SK-N-SH treated with all-trans-retinoic acid at 6 μM for 48 hours (cell line): Measurements from ENCODE around the gene PSMB1.

ENCODE experiments used
- ISL1 ChIP-seq: fragments of 250-450 bp; sonication (Bioruptor Pico); IDR thresholded peaks from 2 replicates; pipeline ENCODE4 v2.1.2; 2022; ENCODE audit warnings: mild to moderate bottlenecking, moderate library complexity
- PATZ1 ChIP-seq: fragments of 250-450 bp; sonication (Bioruptor Pico); IDR thresholded peaks from 2 replicates; pipeline ENCODE4 v1.8.0; 2020; ENCODE audit warnings: mild to moderate bottlenecking, moderate library complexity, borderline replicate concordance
- RARB ChIP-seq: fragments of 250-450 bp; sonication (Bioruptor Pico); IDR thresholded peaks from 2 replicates; pipeline ENCODE4 v1.8.0; 2021; ENCODE audit warnings: mild to moderate bottlenecking, moderate library complexity
- ZNF565 ChIP-seq: fragments of 450-650 bp; formaldehyde crosslinking; conservative IDR thresholded peaks from 2 replicates; pipeline ENCODE4 v1.5.0; 2020; ENCODE audit warnings: low read depth, mild to moderate bottlenecking, moderate library complexity

DNA sequence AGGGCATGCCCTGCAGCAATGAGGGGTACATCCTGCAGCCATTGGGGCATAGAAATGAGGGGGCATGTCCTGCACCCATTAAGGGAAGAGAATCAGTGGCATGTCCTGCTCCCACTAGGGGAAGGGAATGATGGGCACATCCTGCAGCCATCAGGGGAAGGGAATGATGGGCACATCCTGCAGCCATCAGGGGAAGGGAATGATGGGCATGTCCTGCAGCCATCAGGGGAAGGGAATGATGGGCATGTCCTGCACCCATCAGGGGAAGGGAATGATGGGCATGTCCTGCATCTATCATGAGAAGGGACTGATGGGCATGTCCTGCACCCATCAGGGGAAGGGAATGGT, 49.7 kb downstream of the PSMB1 start:
- no peak for TF ChIP-seq RARB (CRISPR knock-in tag)
- no peak for TF ChIP-seq ISL1
- no peak for TF ChIP-seq PATZ1 (CRISPR knock-in tag)
- no peak for TF ChIP-seq ZNF565 (CRISPR knock-in tag)
